ENCODE data around the gene LAMA4. TPM values are rescaled to one million over a fixed set of nuclear protein-coding genes. Genes with fewer than 3 reads are reported as not detected.
A peak's percentile ranks its signal among the peaks of the same experiment; 100 is the strongest.

Gene LAMA4
- total RNA-seq, 1 experiment from 2014 or later: 89.9 TPM

DNA sequence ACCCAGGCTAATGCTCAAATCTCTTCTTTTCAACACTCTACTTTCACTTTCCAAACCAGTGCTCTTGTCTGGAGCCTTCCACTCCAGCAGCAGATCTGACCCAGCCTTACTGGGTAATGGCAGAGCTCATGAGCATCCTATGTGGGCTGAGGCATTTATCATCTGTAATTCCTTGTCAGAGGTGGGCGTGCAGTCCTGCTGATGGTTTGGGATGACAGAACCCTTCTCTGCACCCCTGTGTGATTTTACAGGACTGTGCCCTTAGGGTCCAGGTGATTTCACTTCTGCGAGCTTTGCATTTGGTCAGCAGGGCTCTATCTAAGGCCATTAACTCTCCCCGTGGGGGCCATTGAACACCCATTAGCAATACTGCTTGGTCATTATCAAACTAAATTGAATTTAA is 55.4 kb downstream of the LAMA4 start:
- intact Hi-C loops (cut with micrococcal nuclease; ENCODE audit: unreplicated experiment): no loop called here
- H3K4me3 Mint-ChIP-seq (ENCODE audit: low read depth, unreplicated experiment): peak overlapping the region; percentile 47
- CTCF ChIA-PET: interaction anchor here (1.1 kb wide), 1 partner anchor 55 kb away, joined by 3 read pairs; no protein-coding TSS in a partner anchor
- H3K9me3 Mint-ChIP-seq (ENCODE audit: low read depth, unreplicated experiment): no peaks in the 10 kb centered on the region
- H3K4me1 Mint-ChIP-seq (ENCODE audit: low read depth, unreplicated experiment): peaks cover 40% of the 10 kb centered on the region
- H3K27ac Mint-ChIP-seq (ENCODE audit: unreplicated experiment): peak overlapping the region; percentile 68
- DNase-seq: no peak
- no TSS peak for BruUV-seq (replicated peaks)
- H3K27me3 Mint-ChIP-seq (ENCODE audit: unreplicated experiment): no peaks in the 10 kb centered on the region
- TF ChIP-seq, protein P1, sequence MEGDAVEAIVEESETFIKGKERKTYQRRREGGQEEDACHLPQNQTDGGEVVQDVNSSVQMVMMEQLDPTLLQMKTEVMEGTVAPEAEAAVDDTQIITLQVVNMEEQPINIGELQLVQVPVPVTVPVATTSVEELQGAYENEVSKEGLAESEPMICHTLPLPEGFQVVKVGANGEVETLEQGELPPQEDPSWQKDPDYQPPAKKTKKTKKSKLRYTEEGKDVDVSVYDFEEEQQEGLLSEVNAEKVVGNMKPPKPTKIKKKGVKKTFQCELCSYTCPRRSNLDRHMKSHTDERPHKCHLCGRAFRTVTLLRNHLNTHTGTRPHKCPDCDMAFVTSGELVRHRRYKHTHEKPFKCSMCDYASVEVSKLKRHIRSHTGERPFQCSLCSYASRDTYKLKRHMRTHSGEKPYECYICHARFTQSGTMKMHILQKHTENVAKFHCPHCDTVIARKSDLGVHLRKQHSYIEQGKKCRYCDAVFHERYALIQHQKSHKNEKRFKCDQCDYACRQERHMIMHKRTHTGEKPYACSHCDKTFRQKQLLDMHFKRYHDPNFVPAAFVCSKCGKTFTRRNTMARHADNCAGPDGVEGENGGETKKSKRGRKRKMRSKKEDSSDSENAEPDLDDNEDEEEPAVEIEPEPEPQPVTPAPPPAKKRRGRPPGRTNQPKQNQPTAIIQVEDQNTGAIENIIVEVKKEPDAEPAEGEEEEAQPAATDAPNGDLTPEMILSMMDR (IDR thresholded peaks at IDR 0.05; ENCODE audit: unreplicated experiment): no peak
- H3K36me3 Mint-ChIP-seq (ENCODE audit: insufficient read depth, unreplicated experiment): peaks cover 26% of the 10 kb centered on the region

DNA sequence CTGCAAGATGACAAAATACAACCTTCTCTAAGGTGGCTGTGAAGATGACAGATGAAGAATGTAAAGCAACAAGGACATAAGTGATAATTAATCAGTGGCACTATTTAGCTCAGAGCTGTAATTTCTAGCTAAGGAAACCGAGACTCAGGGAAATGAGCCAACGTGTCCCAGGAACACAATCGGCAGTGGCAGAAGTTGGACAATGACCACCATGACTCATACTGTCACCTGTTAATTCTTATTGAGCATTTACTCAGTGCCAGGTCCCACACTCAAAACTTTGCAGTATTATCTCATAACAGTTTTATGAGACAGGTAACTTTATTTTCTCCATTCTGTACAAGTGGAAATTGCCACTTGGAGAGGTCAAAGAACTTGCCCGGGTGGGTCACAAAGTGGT is 55.8 kb downstream of the LAMA4 start:
- CTCF ChIA-PET: interaction anchor here (1.1 kb wide), 1 partner anchor 55 kb away, joined by 3 read pairs; no protein-coding TSS in a partner anchor
- intact Hi-C loops (cut with micrococcal nuclease; ENCODE audit: unreplicated experiment): no loop called here
- no peaks in the 10 kb centered on the region for H3K27me3 Mint-ChIP-seq (ENCODE audit: unreplicated experiment)
- no peaks in the 10 kb centered on the region for H3K9me3 Mint-ChIP-seq (ENCODE audit: low read depth, unreplicated experiment)
- no TSS peak for BruUV-seq (replicated peaks)
- peaks cover 36% of the 10 kb centered on the region for H3K4me1 Mint-ChIP-seq (ENCODE audit: low read depth, unreplicated experiment)
- H3K4me3 Mint-ChIP-seq (ENCODE audit: low read depth, unreplicated experiment): peak overlapping the region; percentile 47
- DNase-seq: peak; percentile 7
- peak overlapping the region; percentile 68 for H3K27ac Mint-ChIP-seq (ENCODE audit: unreplicated experiment)
- TF ChIP-seq, protein P1 (IDR thresholded peaks at IDR 0.05; ENCODE audit: unreplicated experiment): no peak
- peaks cover 22% of the 10 kb centered on the region for H3K36me3 Mint-ChIP-seq (ENCODE audit: insufficient read depth, unreplicated experiment)

DNA sequence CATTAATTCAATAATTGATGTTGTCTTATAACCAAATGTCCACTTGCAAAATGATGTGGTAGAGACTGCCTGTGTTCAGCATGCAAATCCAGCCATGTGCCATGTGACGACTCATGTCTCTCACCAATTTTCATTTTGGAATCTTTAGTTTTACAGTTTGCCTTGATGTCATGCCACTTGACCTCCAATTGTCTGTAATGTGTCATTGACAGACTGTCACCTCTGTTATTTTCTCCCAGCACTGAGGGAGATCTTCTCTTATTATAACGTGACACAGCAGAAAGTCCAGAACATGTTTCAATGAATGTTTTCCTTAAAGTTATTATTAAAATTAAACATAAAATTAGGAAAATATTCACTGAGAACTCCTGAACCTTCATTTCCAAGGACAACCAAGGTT is 56.7 kb downstream of the LAMA4 start:
- TF ChIP-seq, protein P1 (IDR thresholded peaks at IDR 0.05; ENCODE audit: unreplicated experiment): no peak
- Mint-ChIP-seq H3K36me3 (ENCODE audit: insufficient read depth, unreplicated experiment) (peaks cover 13% of the 10 kb centered on the region), H3K4me1 (ENCODE audit: low read depth, unreplicated experiment) (peaks cover 26% of the 10 kb centered on the region), H3K9me3 (ENCODE audit: low read depth, unreplicated experiment) (no peaks in the 10 kb centered on the region), H3K27ac (ENCODE audit: unreplicated experiment) (no peak overlapping the region), H3K27me3 (ENCODE audit: unreplicated experiment) (no peaks in the 10 kb centered on the region), H3K4me3 (ENCODE audit: low read depth, unreplicated experiment) (no peak overlapping the region)
- no peak for DNase-seq
- BruUV-seq (replicated peaks): no TSS peak
- intact Hi-C loops (cut with micrococcal nuclease; ENCODE audit: unreplicated experiment): no loop called here
- CTCF ChIA-PET: no interaction called here

DNA sequence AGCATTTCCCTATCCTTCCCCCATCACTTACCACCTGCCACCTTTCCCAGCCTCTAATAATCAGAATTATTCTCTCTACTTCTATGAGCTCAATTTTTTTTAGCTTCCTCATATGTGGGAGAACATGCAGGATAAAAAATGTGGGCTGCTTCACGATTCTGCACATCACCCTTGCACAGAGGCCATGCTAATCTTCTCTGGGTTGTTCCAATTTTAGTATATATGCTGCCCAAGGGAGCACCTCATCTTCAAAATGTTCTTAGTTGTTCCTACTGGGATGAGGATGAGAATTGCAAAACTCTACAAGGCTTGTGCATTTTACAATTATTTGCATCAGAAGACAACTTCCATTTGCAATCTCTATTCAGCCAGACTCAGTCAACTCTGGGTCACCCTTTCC is 58.1 kb downstream of the LAMA4 start:
- TF ChIP-seq, protein P1 (IDR thresholded peaks at IDR 0.05; ENCODE audit: unreplicated experiment): no peak
- intact Hi-C loops (cut with micrococcal nuclease; ENCODE audit: unreplicated experiment): no loop called here
- no peaks in the 10 kb centered on the region for H3K9me3 Mint-ChIP-seq (ENCODE audit: low read depth, unreplicated experiment)
- DNase-seq: no peak
- no peak overlapping the region for H3K27ac Mint-ChIP-seq (ENCODE audit: unreplicated experiment)
- no TSS peak for BruUV-seq (replicated peaks)
- H3K4me1 Mint-ChIP-seq (ENCODE audit: low read depth, unreplicated experiment): peaks cover 18% of the 10 kb centered on the region
- CTCF ChIA-PET: no interaction called here
- no peak overlapping the region for H3K4me3 Mint-ChIP-seq (ENCODE audit: low read depth, unreplicated experiment)
- peaks cover 13% of the 10 kb centered on the region for H3K36me3 Mint-ChIP-seq (ENCODE audit: insufficient read depth, unreplicated experiment)
- H3K27me3 Mint-ChIP-seq (ENCODE audit: unreplicated experiment): no peaks in the 10 kb centered on the region
